Psoas muscle (tissue), 8 donors: Measurements from ENCODE around the gene KIDINS220. TPM values are rescaled to one million over a fixed set of nuclear protein-coding genes. Genes with fewer than 3 reads are reported as not detected.

ENCODE experiments used
- ATAC-seq, 4 donors: fragments of 200-7000 bp; cut with Tn5 transposase; one replicate each; pipeline ENCODE4 v1.9.1; 2020; ENCODE audit warnings: moderate library complexity in 3 of 4, mild to moderate bottlenecking in 2 of 4
- DNase-seq, 2 donors: peaks; one replicate each; pipeline ENCODE4 v3.0.0-alpha.2; 2020
- H3K27ac ChIP-seq: fragments of 200-600 bp; one replicate; pipeline ENCODE4 v1.8.0; 2022
- H3K27me3 ChIP-seq, 3 donors: fragments of 200-600 bp in 1 of 3; one replicate each; pipeline versions ENCODE4 v1.6.1 to v1.8.0; 2013 to 2022; ENCODE audit warnings: low read length in 2 of 3, mild to moderate bottlenecking in 2 of 3, moderate library complexity in 1 of 3; ENCODE audit not compliant: insufficient read depth in 3 of 3
- H3K36me3 ChIP-seq, 2 donors: fragments of 200-600 bp in 1 of 2; one replicate each; pipeline versions ENCODE4 v1.6.1 to v1.8.0; 2013 to 2022; ENCODE audit warnings: low read depth in 1 of 2, mild to moderate bottlenecking in 1 of 2, moderate library complexity in 1 of 2; ENCODE audit not compliant: insufficient read depth in 1 of 2
- H3K4me1 ChIP-seq: fragments of 200-600 bp; one replicate; pipeline ENCODE4 v1.8.0; 2022
- H3K4me3 ChIP-seq: fragments of 200-600 bp; one replicate; pipeline ENCODE4 v1.8.0; 2022; ENCODE audit warnings: mild to moderate bottlenecking
- H3K9me3 ChIP-seq: fragments of 200-600 bp; one replicate; pipeline ENCODE4 v1.8.0; 2022
- CTCF ChIP-seq: fragments of 200-600 bp; IDR thresholded peaks from one replicate; pipeline ENCODE4 v1.8.0; 2022; ENCODE audit warnings: antibody characterized with exemption
- WGBS, 3 donors: extraction: QIAGEN DNeasy Blood & Tissue Kit; methylation state at CpG; one replicate each; pipeline versions ENCODE4 v1.1.6 to v1.1.7; 2013; 5-methylcytosine and 5-hydroxymethylcytosine counted together
- intact Hi-C, 2 donors: fragments of 100-400 bp; cut with DNase I; formaldehyde crosslinking; loops; one replicate each; pipeline versions ENCODE4 v1.11.0 to v1.14.2; 2022
- polyA plus RNA-seq, 3 donors: library from polyadenylated mRNA; stranded (reverse); fragments of 200-250 nt; gene quantifications; one replicate each; pipeline ENCODE4 v1.2.3, GENCODE V29; 2013
- total RNA-seq, 4 donors: library from RNA; stranded (reverse); fragmentation: NEBNext Ultra II Directional in 2 of 4; extraction: Animal tissue kit (Norgen Biotek cat#: 25700) in 2 of 4; gene quantifications; one replicate each; pipeline versions ENCODE4 v1.2.1 to v1.2.4, GENCODE V29; 2021 to 2023
- donor health status: healthy with polysubstance abuse.
- donor health status: DM: no; HTN: no; CAD: no; lungs with moderate emphysema.
- donor health status: Bipolar disorder and iron deficiency.
- donor health status: healthy.
- donor health status: DM: yes; HTN: yes; CAD: no.
- donor health status: DM: no; HTN: no; CAD: no.
- donor health status: DM: no; HTN: no; CAD: no.
- donor health status: DM: yes; HTN: yes; CAD: no.

The KIDINS220 gene
- total and polyA plus RNA-seq, 7 donors = 7.5 to 52.0 (median 40.4) TPM

- no peaks in the 10 kb centered on the region for H3K27me3 ChIP-seq
- no peak for TF ChIP-seq CTCF
- no peak overlapping the region for H3K27ac ChIP-seq
- DNase-seq (no peak), ATAC-seq (no peak)
- no peaks in the 10 kb centered on the region for H3K9me3 ChIP-seq
- H3K36me3 ChIP-seq = no peaks in the 10 kb centered on the region
- H3K4me3 ChIP-seq = no peak overlapping the region
- H3K4me1 ChIP-seq = no peaks in the 10 kb centered on the region
- WGBS, 3 donors = 88 to 93% (median 90%) methylated on average over 7 of the region's 7 CpGs
- intact Hi-C loops = no loop called here
These were observed 24.8 kb upstream of the KIDINS220 start for GRCh38 chr2:8862230-8862629.

- no peak for TF ChIP-seq CTCF
- no peaks in the 10 kb centered on the region for H3K4me1 ChIP-seq
- H3K27ac ChIP-seq = no peak overlapping the region
- 95 to 100% (median 97%) methylated on average over 1 of the region's 1 CpG for WGBS, 3 donors
- no peak overlapping the region for H3K4me3 ChIP-seq
- H3K9me3 ChIP-seq = no peaks in the 10 kb centered on the region
- ATAC-seq = no peak
- intact Hi-C loops = no loop called here
- no peaks in the 10 kb centered on the region for H3K36me3 ChIP-seq
- no peak for DNase-seq
- H3K27me3 ChIP-seq = no peaks in the 10 kb centered on the region
These were observed 24.4 kb upstream of the KIDINS220 start for GRCh38 chr2:8861797-8862196.

GRCh38 chr2:8860239-8860638 is 22.8 kb upstream of the KIDINS220 start:
- no peak for TF ChIP-seq CTCF
- Histone ChIP-seq H3K4me3 (no peak overlapping the region), H3K4me1 (no peaks in the 10 kb centered on the region), H3K27me3 (peaks cover 0 to under 1% (median 0%) of the 10 kb centered on the region in 3 donors), H3K36me3 (no peaks in the 10 kb centered on the region), H3K9me3 (no peaks in the 10 kb centered on the region), H3K27ac (no peak overlapping the region)
- ATAC-seq (no peak), DNase-seq (no peak)
- WGBS, 3 donors = 80 to 86% (median 81%) methylated on average over 2 of the region's 2 CpGs
- intact Hi-C loops = no loop called here

- no peak for ATAC-seq
- Histone ChIP-seq H3K4me3 (no peak overlapping the region), H3K27me3 (peaks cover 0 to 2% (median 0%) of the 10 kb centered on the region in 3 donors), H3K36me3 (no peaks in the 10 kb centered on the region), H3K4me1 (no peaks in the 10 kb centered on the region), H3K27ac (no peak overlapping the region), H3K9me3 (no peaks in the 10 kb centered on the region)
- 79 to 87% (median 84%) methylated on average over 1 of the region's 1 CpG for WGBS, 3 donors
- TF ChIP-seq CTCF = no peak
- intact Hi-C loops = no loop called here
- DNase-seq = no peak
These were observed 21.5 kb upstream of the KIDINS220 start for GRCh38 chr2:8858910-8859309.

GRCh38 chr2:8858264-8858663 is 20.9 kb upstream of the KIDINS220 start:
- WGBS, 3 donors = 94 to 96% (median 94%) methylated on average over 7 of the region's 7 CpGs
- no peak for DNase-seq
- Histone ChIP-seq H3K36me3 (no peaks in the 10 kb centered on the region), H3K4me3 (no peak overlapping the region), H3K27ac (no peak overlapping the region), H3K9me3 (no peaks in the 10 kb centered on the region), H3K4me1 (no peaks in the 10 kb centered on the region), H3K27me3 (peaks cover 0 to 2% (median 0%) of the 10 kb centered on the region in 3 donors)
- intact Hi-C loops = no loop called here
- no peak for TF ChIP-seq CTCF
- ATAC-seq = no peak
